Measurements from ENCODE around the gene GJA10. TPM values are rescaled to one million over a fixed set of nuclear protein-coding genes. Genes with fewer than 3 reads are reported as not detected.

Gene GJA10
- polyA plus RNA-seq, 1 of the 3 experiments (the other 2 are of a cell fraction), result not detected

DNA sequence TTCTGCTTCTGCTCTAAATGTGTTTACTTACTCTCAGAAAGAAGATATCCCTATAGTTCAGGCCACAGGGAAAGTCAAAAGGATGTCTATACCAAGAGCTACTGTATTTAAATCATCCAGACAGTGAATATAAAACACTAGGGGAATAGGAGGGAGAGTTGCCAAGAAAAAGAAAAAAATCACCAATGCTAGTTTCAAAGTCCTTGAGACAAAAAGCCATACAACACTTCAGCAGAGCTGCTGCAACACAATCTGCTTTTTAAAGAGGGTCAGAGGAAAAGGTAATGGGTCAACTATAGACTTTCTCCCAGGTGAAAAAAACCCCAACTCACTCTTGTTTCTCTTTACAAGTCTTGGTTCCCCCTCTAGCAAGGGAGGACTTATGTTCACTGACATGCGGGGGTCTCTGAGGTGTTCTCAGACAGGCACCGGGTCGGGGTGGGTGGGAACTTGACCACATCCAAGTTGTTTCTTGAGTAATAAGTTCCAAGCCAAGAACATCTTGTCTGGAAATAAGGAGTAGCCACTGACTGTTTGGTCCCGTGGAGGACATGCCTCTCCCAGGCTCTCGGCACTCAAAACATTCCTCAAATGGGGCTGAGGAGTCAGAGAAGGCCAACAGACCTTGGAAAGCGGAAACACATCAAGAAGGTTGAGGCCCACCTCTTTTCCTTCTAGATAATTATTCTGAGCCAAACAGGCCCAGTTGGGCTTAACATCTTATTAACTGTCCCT is 47.7 kb downstream of the GJA10 start:
- Histone ChIP-seq H3K27me3 (ENCODE audit: insufficient read depth) (no peaks in the 10 kb centered on the region), H2AFZ (ENCODE audit: low read depth) (no peak overlapping the region), H3K4me2 (no peak overlapping the region), H3K9ac (no peak overlapping the region), H3K9me2 (no peaks in the 10 kb centered on the region), H3K79me2 (ENCODE audit: insufficient read depth) (no peaks in the 10 kb centered on the region), H3K4me3 (ENCODE audit: low read depth in 2 of 2, low read length in 1 of 2) (no peak overlapping the region), H3F3A (replicated peaks; ENCODE audit: insufficient read depth) (no peaks in the 10 kb centered on the region), H3K27ac (ENCODE audit: low read depth in 2 of 2, low read length in 1 of 2) (no peak overlapping the region), H3K9me3 (no peaks in the 10 kb centered on the region), H3K36me3 (replicated peaks in 1 of 2; ENCODE audit: control insufficient read depth in 1 of 2, insufficient read depth in 2 of 2, low read length in 1 of 2) (no peaks in the 10 kb centered on the region), H4K20me1 (ENCODE audit: insufficient read depth) (no peaks in the 10 kb centered on the region), H3K4me1 (ENCODE audit: control insufficient read depth in 1 of 2, insufficient read depth in 2 of 2, low read depth in 1 of 2, low read length in 1 of 2) (no peaks in the 10 kb centered on the region; a peak in 1 of 4 replicates)
- ChIA-PET CTCF (interaction anchor here (0.7 to 6.3 kb wide), 14 partner anchors 7 to 536 kb away, joined by 3 to 169 read pairs (median 15); no protein-coding TSS in a partner anchor), POLR2A (no interaction called here)
- DNase-seq, result no peak
- TF ChIP-seq FOXM1 (IDR thresholded peaks at IDR 0.05; ENCODE audit: low read depth) (no peak), SMC3 (IDR thresholded peaks at IDR 0.05; ENCODE audit: low read depth, low read length) (no peak), RCOR1 (IDR thresholded peaks at IDR 0.05; ENCODE audit: low read length) (no peak), ELF1 (IDR thresholded peaks at IDR 0.05) (no peak), POLR2AphosphoS5 (IDR thresholded peaks at IDR 0.05; ENCODE audit: low read depth, low read length) (no peak)
- WGBS (ENCODE audit: low lambda C conversion rate), result 88% methylated on average over 6 of the region's 6 CpGs

DNA sequence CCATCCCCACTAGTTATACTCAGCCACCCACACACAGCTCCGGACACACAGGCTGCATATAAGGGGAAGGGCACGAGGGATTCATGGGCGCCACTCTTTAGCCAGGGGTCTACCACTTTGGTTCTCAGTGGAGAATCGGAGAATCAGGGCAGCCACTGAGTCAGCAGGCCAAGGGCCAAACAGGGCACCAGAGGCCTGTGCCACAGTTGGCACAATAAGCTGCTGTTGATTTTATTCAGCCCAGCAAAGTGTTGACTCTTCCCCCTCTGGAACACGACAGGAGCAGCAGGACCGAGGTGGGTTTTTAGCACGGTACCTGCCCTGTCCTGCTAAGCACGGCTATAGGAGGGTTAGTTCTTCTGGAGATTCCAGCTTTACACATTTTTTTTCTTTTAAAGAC is 48.3 kb downstream of the GJA10 start:
- Histone ChIP-seq H3K27ac (ENCODE audit: low read depth in 2 of 2, low read length in 1 of 2) (no peak overlapping the region), H3F3A (replicated peaks; ENCODE audit: insufficient read depth) (no peaks in the 10 kb centered on the region), H3K79me2 (ENCODE audit: insufficient read depth) (no peaks in the 10 kb centered on the region), H3K4me2 (no peak overlapping the region), H3K9me2 (no peaks in the 10 kb centered on the region), H3K4me3 (ENCODE audit: low read depth in 2 of 2, low read length in 1 of 2) (no peak overlapping the region), H3K9me3 (no peaks in the 10 kb centered on the region), H4K20me1 (ENCODE audit: insufficient read depth) (no peaks in the 10 kb centered on the region), H3K9ac (no peak overlapping the region), H2AFZ (ENCODE audit: low read depth) (no peak overlapping the region), H3K36me3 (replicated peaks in 1 of 2; ENCODE audit: control insufficient read depth in 1 of 2, insufficient read depth in 2 of 2, low read length in 1 of 2) (no peaks in the 10 kb centered on the region), H3K4me1 (ENCODE audit: control insufficient read depth in 1 of 2, insufficient read depth in 2 of 2, low read depth in 1 of 2, low read length in 1 of 2) (no peaks in the 10 kb centered on the region; a peak in 1 of 4 replicates), H3K27me3 (ENCODE audit: insufficient read depth) (no peaks in the 10 kb centered on the region)
- TF ChIP-seq, protein P1, sequence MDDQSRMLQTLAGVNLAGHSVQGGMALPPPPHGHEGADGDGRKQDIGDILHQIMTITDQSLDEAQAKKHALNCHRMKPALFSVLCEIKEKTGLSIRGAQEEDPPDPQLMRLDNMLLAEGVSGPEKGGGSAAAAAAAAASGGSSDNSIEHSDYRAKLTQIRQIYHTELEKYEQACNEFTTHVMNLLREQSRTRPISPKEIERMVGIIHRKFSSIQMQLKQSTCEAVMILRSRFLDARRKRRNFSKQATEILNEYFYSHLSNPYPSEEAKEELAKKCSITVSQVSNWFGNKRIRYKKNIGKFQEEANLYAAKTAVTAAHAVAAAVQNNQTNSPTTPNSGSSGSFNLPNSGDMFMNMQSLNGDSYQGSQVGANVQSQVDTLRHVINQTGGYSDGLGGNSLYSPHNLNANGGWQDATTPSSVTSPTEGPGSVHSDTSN (IDR thresholded peaks at IDR 0.05), result no peak
- TF ChIP-seq GABPA (IDR thresholded peaks at IDR 0.05; ENCODE audit: low read depth) (no peak), RCOR1 (IDR thresholded peaks at IDR 0.05; ENCODE audit: low read length) (no peak), SMC3 (IDR thresholded peaks at IDR 0.05; ENCODE audit: low read depth, low read length) (no peak), POLR2AphosphoS5 (IDR thresholded peaks at IDR 0.05; ENCODE audit: low read depth, low read length) (no peak), NFIC (IDR thresholded peaks at IDR 0.05; ENCODE audit: borderline replicate concordance) (no peak), TAF1 (IDR thresholded peaks at IDR 0.05; ENCODE audit: borderline replicate concordance, low read depth, low read length) (no peak), MXI1 (IDR thresholded peaks at IDR 0.05; ENCODE audit: low read depth, low read length) (no peak), RFX5 (IDR thresholded peaks at IDR 0.05; ENCODE audit: low read length) (no peak), YY1 (IDR thresholded peaks at IDR 0.05; ENCODE audit: low read depth) (no peak), CHD2 (IDR thresholded peaks at IDR 0.05; ENCODE audit: low read length, partially characterized antibody) (no peak), JUND (IDR thresholded peaks at IDR 0.05) (no peak), TCF12 (IDR thresholded peaks at IDR 0.05) (no peak), FOXJ3 (CRISPR knock-in tag; IDR thresholded peaks at IDR 0.05) (no peak)
- TF ChIP-seq, protein P2, sequence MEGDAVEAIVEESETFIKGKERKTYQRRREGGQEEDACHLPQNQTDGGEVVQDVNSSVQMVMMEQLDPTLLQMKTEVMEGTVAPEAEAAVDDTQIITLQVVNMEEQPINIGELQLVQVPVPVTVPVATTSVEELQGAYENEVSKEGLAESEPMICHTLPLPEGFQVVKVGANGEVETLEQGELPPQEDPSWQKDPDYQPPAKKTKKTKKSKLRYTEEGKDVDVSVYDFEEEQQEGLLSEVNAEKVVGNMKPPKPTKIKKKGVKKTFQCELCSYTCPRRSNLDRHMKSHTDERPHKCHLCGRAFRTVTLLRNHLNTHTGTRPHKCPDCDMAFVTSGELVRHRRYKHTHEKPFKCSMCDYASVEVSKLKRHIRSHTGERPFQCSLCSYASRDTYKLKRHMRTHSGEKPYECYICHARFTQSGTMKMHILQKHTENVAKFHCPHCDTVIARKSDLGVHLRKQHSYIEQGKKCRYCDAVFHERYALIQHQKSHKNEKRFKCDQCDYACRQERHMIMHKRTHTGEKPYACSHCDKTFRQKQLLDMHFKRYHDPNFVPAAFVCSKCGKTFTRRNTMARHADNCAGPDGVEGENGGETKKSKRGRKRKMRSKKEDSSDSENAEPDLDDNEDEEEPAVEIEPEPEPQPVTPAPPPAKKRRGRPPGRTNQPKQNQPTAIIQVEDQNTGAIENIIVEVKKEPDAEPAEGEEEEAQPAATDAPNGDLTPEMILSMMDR (IDR thresholded peaks at IDR 0.05), result no peak
- TF ChIP-seq, protein P3, sequence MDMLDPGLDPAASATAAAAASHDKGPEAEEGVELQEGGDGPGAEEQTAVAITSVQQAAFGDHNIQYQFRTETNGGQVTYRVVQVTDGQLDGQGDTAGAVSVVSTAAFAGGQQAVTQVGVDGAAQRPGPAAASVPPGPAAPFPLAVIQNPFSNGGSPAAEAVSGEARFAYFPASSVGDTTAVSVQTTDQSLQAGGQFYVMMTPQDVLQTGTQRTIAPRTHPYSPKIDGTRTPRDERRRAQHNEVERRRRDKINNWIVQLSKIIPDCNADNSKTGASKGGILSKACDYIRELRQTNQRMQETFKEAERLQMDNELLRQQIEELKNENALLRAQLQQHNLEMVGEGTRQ (IDR thresholded peaks at IDR 0.05; ENCODE audit: borderline replicate concordance, low read depth, low read length), result no peak
- TF ChIP-seq, protein P4, sequence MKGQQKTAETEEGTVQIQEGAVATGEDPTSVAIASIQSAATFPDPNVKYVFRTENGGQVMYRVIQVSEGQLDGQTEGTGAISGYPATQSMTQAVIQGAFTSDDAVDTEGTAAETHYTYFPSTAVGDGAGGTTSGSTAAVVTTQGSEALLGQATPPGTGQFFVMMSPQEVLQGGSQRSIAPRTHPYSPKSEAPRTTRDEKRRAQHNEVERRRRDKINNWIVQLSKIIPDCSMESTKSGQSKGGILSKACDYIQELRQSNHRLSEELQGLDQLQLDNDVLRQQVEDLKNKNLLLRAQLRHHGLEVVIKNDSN (IDR thresholded peaks at IDR 0.05; ENCODE audit: borderline replicate concordance, low read depth), result no peak
- TF ChIP-seq, protein P5, sequence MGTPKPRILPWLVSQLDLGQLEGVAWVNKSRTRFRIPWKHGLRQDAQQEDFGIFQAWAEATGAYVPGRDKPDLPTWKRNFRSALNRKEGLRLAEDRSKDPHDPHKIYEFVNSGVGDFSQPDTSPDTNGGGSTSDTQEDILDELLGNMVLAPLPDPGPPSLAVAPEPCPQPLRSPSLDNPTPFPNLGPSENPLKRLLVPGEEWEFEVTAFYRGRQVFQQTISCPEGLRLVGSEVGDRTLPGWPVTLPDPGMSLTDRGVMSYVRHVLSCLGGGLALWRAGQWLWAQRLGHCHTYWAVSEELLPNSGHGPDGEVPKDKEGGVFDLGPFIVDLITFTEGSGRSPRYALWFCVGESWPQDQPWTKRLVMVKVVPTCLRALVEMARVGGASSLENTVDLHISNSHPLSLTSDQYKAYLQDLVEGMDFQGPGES (IDR thresholded peaks at IDR 0.05; ENCODE audit: low read depth, low read length), result no peak
- TF ChIP-seq, protein P6, sequence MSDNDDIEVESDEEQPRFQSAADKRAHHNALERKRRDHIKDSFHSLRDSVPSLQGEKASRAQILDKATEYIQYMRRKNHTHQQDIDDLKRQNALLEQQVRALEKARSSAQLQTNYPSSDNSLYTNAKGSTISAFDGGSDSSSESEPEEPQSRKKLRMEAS (IDR thresholded peaks at IDR 0.05; ENCODE audit: low read depth), result no peak
- POLR2A ChIA-PET, result no interaction called here
- WGBS (ENCODE audit: low lambda C conversion rate), result 93% methylated on average over 8 of the region's 8 CpGs
- DNase-seq, result no peak
- CTCF ChIA-PET, result interaction anchor here (1.2 to 6.3 kb wide), 5 partner anchors 12 to 535 kb away, joined by 3 to 169 read pairs (median 22); no protein-coding TSS in a partner anchor
